AG08395 (cell line): Measurements from ENCODE around the gene MYOD1.

Experiments
- DNase-seq: peaks from one replicate; pipeline ENCODE4 v3.0.0; 2012; ENCODE audit warnings: mixed read lengths, low spot score

MYOD1 gene

GRCh38 chr11:17771415-17771814 lies 52.0 kb downstream of the MYOD1 start:
- no peak for DNase-seq
